Uterus (tissue), 2 donors: ENCODE results near the gene TP53I3.

ENCODE experiments used
- CTCF ChIP-seq, 4 experiments: fragments of 200-600 bp in 2 of 4; fragments of 450-650 bp in 2 of 4; sonication (generic) in 2 of 4; IDR thresholded peaks; one replicate each; pipeline ENCODE4 v1.5.1; 2016 to 2019; ENCODE audit warnings: antibody characterized with exemption in 4 of 4, mild to moderate bottlenecking in 2 of 4, moderate library complexity in 1 of 4
- POLR2A ChIP-seq, 2 donors: fragments of 450-650 bp; IDR thresholded peaks; one replicate each; pipeline ENCODE4 v1.6.1; 2016; ENCODE audit warnings: antibody characterized with exemption in 2 of 2, mild to moderate bottlenecking in 1 of 2, moderate library complexity in 1 of 2

- TF ChIP-seq CTCF (IDR thresholded peaks at IDR 0.05), result no peak
- TF ChIP-seq POLR2A (IDR thresholded peaks at IDR 0.05), result no peak
Measured at GRCh38 chr2:24101992-24102391, 17.4 kb upstream of the TP53I3 start.
